SH-SY5Y (cell line): ENCODE results near the gene MTIF2.

Source experiments
- GATA2 ChIP-seq: IDR thresholded peaks from 2 replicates; pipeline ENCODE4 v1.6.1; 2011; ENCODE audit warnings: mild to moderate bottlenecking, low read depth, low read length
- GATA3 ChIP-seq: IDR thresholded peaks from 2 replicates; pipeline ENCODE4 v1.6.1; 2011; ENCODE audit warnings: low read depth, mild to moderate bottlenecking, low read length, moderate library complexity

DNA sequence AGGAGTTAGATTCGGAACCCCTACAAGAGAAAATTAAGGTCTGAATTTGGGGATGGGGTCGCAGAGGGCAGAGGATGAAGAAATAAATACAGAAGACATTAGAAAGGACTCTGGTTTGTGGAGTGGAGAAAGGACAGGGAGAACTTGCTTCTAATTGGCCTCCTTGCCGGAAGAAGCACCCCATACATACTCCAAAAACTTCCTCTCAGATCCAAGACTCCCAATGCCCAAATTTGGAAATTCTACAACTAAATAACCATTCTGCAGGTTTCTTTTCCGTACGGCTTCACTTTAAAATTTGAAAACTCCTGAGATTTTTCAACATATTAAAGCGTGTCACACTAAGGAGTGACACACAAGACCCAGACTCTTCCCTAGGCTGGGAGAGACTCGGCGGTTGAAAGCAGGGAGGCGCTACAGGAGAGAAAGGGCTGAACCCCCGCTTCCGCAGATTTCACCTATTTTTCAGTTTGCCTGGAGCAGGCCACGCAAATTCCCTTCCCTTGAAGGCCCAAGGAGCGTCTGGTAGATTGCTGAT lies 37.4 kb downstream of the MTIF2 start:
- TF ChIP-seq GATA2 (no peak), GATA3 (no peak)
